GM23248 (cell line): Measurements from ENCODE around the gene BEX1. TPM values are rescaled to one million over a fixed set of nuclear protein-coding genes. Genes with fewer than 3 reads are reported as not detected.
A peak's percentile ranks its signal among the peaks of the same experiment; 100 is the strongest.

Experiments
- DNase-seq: peaks from one replicate; pipeline ENCODE4 v3.0.0-alpha.2; 2015
- H2AFZ ChIP-seq: fragments of 200-600 bp; sonication (generic); 2 replicates; pipeline ENCODE4 v1.6.1; 2016; ENCODE audit warnings: antibody characterized with exemption
- H3F3A ChIP-seq: fragments of 200-600 bp; sonication (generic); 2 replicates; pipeline ENCODE4 v1.6.1; 2016; ENCODE audit warnings: mild to moderate bottlenecking, antibody characterized with exemption, mixed run types; ENCODE audit not compliant: insufficient read depth
- H3K27ac ChIP-seq: fragments of 200-600 bp; sonication (generic); 2 replicates; pipeline ENCODE4 v1.5.1; 2016; ENCODE audit warnings: mild to moderate bottlenecking
- H3K27me3 ChIP-seq: fragments of 200-600 bp; sonication (generic); replicated peaks from 2 replicates; pipeline ENCODE4 v1.6.1; 2016; ENCODE audit warnings: mild to moderate bottlenecking; ENCODE audit not compliant: insufficient read depth
- H3K36me3 ChIP-seq: fragments of 200-600 bp; sonication (generic); 2 replicates; pipeline ENCODE4 v1.6.1; 2016; ENCODE audit warnings: low read depth, mild to moderate bottlenecking
- H3K4me1 ChIP-seq: fragments of 200-600 bp; sonication (generic); 2 replicates; pipeline ENCODE4 v1.6.1; 2016; ENCODE audit warnings: mild to moderate bottlenecking; ENCODE audit not compliant: insufficient read depth
- H3K4me2 ChIP-seq: fragments of 200-600 bp; sonication (generic); one replicate; pipeline ENCODE4 v1.6.1; 2016; ENCODE audit warnings: mild to moderate bottlenecking; ENCODE audit not compliant: unreplicated experiment
- H3K4me3 ChIP-seq: fragments of 200-600 bp; sonication (generic); 2 replicates; pipeline ENCODE4 v1.5.1; 2016; ENCODE audit warnings: mild to moderate bottlenecking
- H3K79me2 ChIP-seq: fragments of 200-600 bp; sonication (generic); 2 replicates; pipeline ENCODE4 v1.6.1; 2016; ENCODE audit warnings: mild to moderate bottlenecking; ENCODE audit not compliant: insufficient read depth
- H3K9ac ChIP-seq: fragments of 200-600 bp; sonication (generic); 2 replicates; pipeline ENCODE4 v1.6.1; 2016; ENCODE audit warnings: mild to moderate bottlenecking
- H3K9me2 ChIP-seq: fragments of 200-600 bp; sonication (generic); 2 replicates; pipeline ENCODE4 v1.6.1; 2016; ENCODE audit warnings: mixed run types, mild to moderate bottlenecking, moderate library complexity; ENCODE audit not compliant: insufficient read depth
- H3K9me3 ChIP-seq: fragments of 200-600 bp; sonication (generic); one replicate; pipeline ENCODE4 v1.6.1; 2017; ENCODE audit warnings: low read depth
- H4K20me1 ChIP-seq: fragments of 200-600 bp; sonication (generic); 2 replicates; pipeline ENCODE4 v1.6.0; 2016; ENCODE audit not compliant: insufficient read depth
- EZH2 ChIP-seq: fragments of 200-600 bp; sonication (generic); IDR thresholded peaks from 2 replicates; pipeline ENCODE4 v1.6.1; 2018; ENCODE audit warnings: antibody characterized with exemption, mild to moderate bottlenecking; ENCODE audit not compliant: insufficient read depth, poor library complexity, severe bottlenecking
- EZH2phosphoT487 ChIP-seq: fragments of 200-600 bp; sonication (generic); IDR thresholded peaks from 2 replicates; pipeline ENCODE4 v1.6.1; 2018; ENCODE audit warnings: antibody characterized with exemption, moderate library complexity, mild to moderate bottlenecking, low read depth; ENCODE audit not compliant: insufficient read depth
- WGBS, 2 experiments: methylation state at CpG; one replicate each; pipeline ENCODE4 v1.1.6; 2015 to 2017; ENCODE audit warnings: low lambda C conversion rate in 2 of 2, low coverage in 1 of 2; ENCODE audit errors: missing lambda C conversion rate in 2 of 2; 5-methylcytosine and 5-hydroxymethylcytosine counted together
- in situ Hi-C: fragments of 300-500 bp; cut with MboI; formaldehyde crosslinking; loops from 2 replicates; pipeline ENCODE4 v1.15.0; 2020
- polyA plus RNA-seq: library from polyadenylated mRNA; unstranded; fragments of >200 nt; fragmentation: Nextera tagmentation; extraction: Ambion mirVana; gene quantifications from 2 replicates; pipeline ENCODE4 v1.2.1, GENCODE V29; 2016
- total RNA-seq: library from RNA; depleted of rRNA; stranded (reverse); fragments of >200 nt; shearing (Covaris generic); gene quantifications from 2 replicates; pipeline ENCODE4 v1.2.3, GENCODE V29; 2014

BEX1 gene
- total and polyA plus RNA-seq, 2 experiments from 2014 or later = 73.0 to 79.4 TPM

DNA sequence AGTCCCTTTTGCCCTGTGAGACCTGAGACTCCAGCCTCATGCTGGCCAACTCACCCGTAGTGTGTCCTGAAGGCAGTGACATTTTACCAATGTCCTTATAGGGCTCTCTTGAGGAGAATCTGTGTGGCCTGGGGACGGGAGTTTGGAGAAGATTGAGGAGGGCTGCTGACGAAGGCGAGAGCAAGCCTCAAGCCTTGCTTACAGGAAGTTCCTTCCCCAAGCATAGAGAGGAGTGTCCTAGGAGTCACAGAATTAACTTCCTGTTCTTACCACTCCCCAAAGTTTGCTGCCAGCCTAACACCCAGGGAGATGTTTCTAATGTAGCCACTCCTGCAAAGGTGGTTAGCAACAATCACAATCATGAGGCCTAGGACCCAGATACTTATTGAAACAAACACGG, 29.0 kb upstream of the BEX1 start, which contains the start of gene NXF3:
NXF3 (minus strand) TSS at position 202 of the 400 bp plus-strand sequence; CDS start at position 82, 120 bp downstream.
- no peaks in the 10 kb centered on the region for H3K27me3 ChIP-seq
- no peak within 1 kb of the TSS for H3K27ac ChIP-seq
- TF ChIP-seq EZH2phosphoT487 (no peak), EZH2 (no peak)
- H3K4me3 ChIP-seq = 0 out of 2 replicates have a peak within 1 kb of the TSS, but pooled peaks have one; percentile 29
- in situ Hi-C loops = no loop called here
- H3K36me3 ChIP-seq = no peaks in the 10 kb centered on the region
- peak within 1 kb of the TSS; percentile 53 for H2AFZ ChIP-seq
- H3K79me2 ChIP-seq = no peaks in the 10 kb centered on the region
- H3K4me2 ChIP-seq = no peak within 1 kb of the TSS
- DNase-seq = peak; percentile 16
- no peaks in the 10 kb centered on the region for H3F3A ChIP-seq
- no peaks in the 10 kb centered on the region for H3K4me1 ChIP-seq
- WGBS, 2 experiments = 23 to 51% methylated on average over 5 of the region's 5 CpGs
- no peaks in the 10 kb centered on the region for H3K9me3 ChIP-seq
- no peaks in the 10 kb centered on the region for H3K9me2 ChIP-seq
- H3K9ac ChIP-seq = peak within 1 kb of the TSS; percentile 36; the same call in 1 of the 2 replicates
- no peaks in the 10 kb centered on the region for H4K20me1 ChIP-seq

DNA sequence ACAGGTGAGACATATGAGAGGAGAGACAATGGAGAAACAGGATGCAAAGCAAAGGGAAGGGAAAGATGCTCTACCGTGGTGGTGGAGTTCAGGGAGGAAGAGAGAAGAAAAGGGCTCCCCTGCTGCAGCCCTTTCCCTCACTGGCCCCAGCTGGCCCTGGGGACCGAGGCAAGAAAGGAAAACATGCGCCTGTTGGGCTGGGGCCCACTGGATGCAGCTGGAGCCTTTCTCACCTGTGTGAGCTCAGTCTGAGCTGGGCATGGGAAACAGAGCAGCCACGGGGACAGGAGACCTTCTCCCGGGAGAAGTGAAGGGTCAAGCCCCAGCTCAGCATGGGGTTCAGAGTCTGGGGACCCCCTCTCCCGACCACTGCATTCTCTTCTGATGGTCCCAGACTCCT, 17.1 kb upstream of the BEX1 start:
- 0 to 42% methylated on average over 1 to 5 of the region's 6 CpGs for WGBS, 2 experiments
- H3F3A ChIP-seq = no peaks in the 10 kb centered on the region
- DNase-seq = no peak

GRCh38 chrX:103073467-103073866, 9.5 kb upstream of the BEX1 start:
- 37 to 43% methylated on average over 5 of the region's 5 CpGs for WGBS, 2 experiments
- Histone ChIP-seq H3K9me2 (no peaks in the 10 kb centered on the region), H2AFZ (no peak overlapping the region), H3F3A (no peaks in the 10 kb centered on the region), H3K27ac (no peak overlapping the region), H3K4me1 (no peaks in the 10 kb centered on the region), H3K9me3 (no peaks in the 10 kb centered on the region), H3K4me3 (no peak overlapping the region), H3K9ac (no peak overlapping the region), H3K79me2 (no peaks in the 10 kb centered on the region), H3K27me3 (no peaks in the 10 kb centered on the region), H4K20me1 (no peaks in the 10 kb centered on the region), H3K36me3 (no peaks in the 10 kb centered on the region), H3K4me2 (no peak overlapping the region)
- in situ Hi-C loops = no loop called here
- DNase-seq = peak; percentile 31
- no peak for TF ChIP-seq EZH2
- no peak for TF ChIP-seq EZH2phosphoT487

More for the DNA sequence above, 17.1 kb upstream of the BEX1 start:
- Histone ChIP-seq H3K9ac (no peak overlapping the region), H3K4me1 (no peaks in the 10 kb centered on the region), H3K9me2 (no peaks in the 10 kb centered on the region), H3K27ac (no peak overlapping the region), H3K27me3 (no peaks in the 10 kb centered on the region), H3K79me2 (no peaks in the 10 kb centered on the region), H3K36me3 (no peaks in the 10 kb centered on the region), H4K20me1 (no peaks in the 10 kb centered on the region), H3K4me3 (no peak overlapping the region), H2AFZ (no peak overlapping the region), H3K4me2 (no peak overlapping the region), H3K9me3 (no peaks in the 10 kb centered on the region)
- in situ Hi-C loops = no loop called here
- no peak for TF ChIP-seq EZH2phosphoT487
- TF ChIP-seq EZH2 = no peak

GRCh38 chrX:103066606-103067005, 2.6 kb upstream of the BEX1 start:
- in situ Hi-C loops = no loop called here
- no peaks in the 10 kb centered on the region for H3K79me2 ChIP-seq
- no peak overlapping the region for H3K4me2 ChIP-seq
- H3K9me3 ChIP-seq = no peaks in the 10 kb centered on the region
- H2AFZ ChIP-seq = no peak overlapping the region
- no peaks in the 10 kb centered on the region for H3K36me3 ChIP-seq
- no peak for TF ChIP-seq EZH2
- TF ChIP-seq EZH2phosphoT487 = no peak
- H3K27me3 ChIP-seq = no peaks in the 10 kb centered on the region
- H3K9me2 ChIP-seq = no peaks in the 10 kb centered on the region
- no peak overlapping the region for H3K9ac ChIP-seq
- no peaks in the 10 kb centered on the region for H3F3A ChIP-seq
- H4K20me1 ChIP-seq = no peaks in the 10 kb centered on the region
- H3K4me3 ChIP-seq = no peak overlapping the region
- 6 to 12% methylated on average over 1 of the region's 1 CpG for WGBS, 2 experiments
- no peaks in the 10 kb centered on the region for H3K4me1 ChIP-seq
- H3K27ac ChIP-seq = no peak overlapping the region
- peak; percentile 6 for DNase-seq
